SK-N-SH (cell line): ENCODE measurements around the gene MYO10.

Experiments used
- CHD2 ChIP-seq: fragments of 150-350 bp; IDR thresholded peaks from 2 replicates; pipeline ENCODE4 v1.6.1; 2018; ENCODE audit warnings: low read length; ENCODE audit not compliant: partially characterized antibody
- CTCF ChIP-seq: fragments of 200-600 bp; sonication (generic); IDR thresholded peaks from 2 replicates; pipeline ENCODE4 v1.6.1; 2017; ENCODE audit warnings: antibody characterized with exemption, mild to moderate bottlenecking, moderate library complexity
- EP300 ChIP-seq, 2 experiments: IDR thresholded peaks; 2 replicates each; pipeline versions ENCODE4 v1.4.0 to v1.6.1; 2012; ENCODE audit warnings: borderline replicate concordance in 1 of 2, low read depth in 1 of 2, low read length in 1 of 2
- GATA2 ChIP-seq: sonication (generic); formaldehyde crosslinking; IDR thresholded peaks from 2 replicates; pipeline ENCODE4 v1.5.0; 2020; ENCODE audit warnings: mild to moderate bottlenecking, missing genetic modification reagents
- JUND ChIP-seq: IDR thresholded peaks from 2 replicates; pipeline ENCODE4 v1.4.0; 2012
- NFIC ChIP-seq: IDR thresholded peaks from 2 replicates; pipeline ENCODE4 v1.4.0; 2012; ENCODE audit warnings: borderline replicate concordance
- POLR2AphosphoS5 ChIP-seq: IDR thresholded peaks from 2 replicates; pipeline ENCODE4 v1.6.1; 2012; ENCODE audit warnings: low read depth, low read length
- REST ChIP-seq: IDR thresholded peaks from 2 replicates; pipeline ENCODE4 v1.6.1; 2012; ENCODE audit warnings: mild to moderate bottlenecking, low read depth, low read length, moderate library complexity
- RFX5 ChIP-seq: IDR thresholded peaks from 2 replicates; pipeline ENCODE4 v1.6.1; 2012; ENCODE audit warnings: mild to moderate bottlenecking, improper control_type of control experiment, low read length
- SIN3A ChIP-seq: IDR thresholded peaks from 2 replicates; pipeline ENCODE4 v1.6.1; 2012; ENCODE audit warnings: low read depth, mild to moderate bottlenecking, low read length, moderate library complexity, borderline replicate concordance
- USF1 ChIP-seq: IDR thresholded peaks from 2 replicates; pipeline ENCODE4 v1.4.0; 2012; ENCODE audit warnings: low read depth, borderline replicate concordance
- TF ChIP-seq, protein P1 (sequence below): IDR thresholded peaks from 2 replicates; pipeline ENCODE4 v1.4.0; 2012; ENCODE audit warnings: low read depth

- TF ChIP-seq REST = no peak
- no peak for TF ChIP-seq CTCF
- TF ChIP-seq CHD2 = no peak
- no peak for TF ChIP-seq POLR2AphosphoS5
- TF ChIP-seq NFIC = no peak
- TF ChIP-seq SIN3A = no peak
- no peak for TF ChIP-seq EP300 (IDR thresholded peaks at IDR 0.05; ENCODE audit: borderline replicate concordance in 1 of 2, low read depth in 1 of 2, low read length in 1 of 2)
- TF ChIP-seq GATA2 (CRISPR knock-in tag) = no peak
- TF ChIP-seq JUND = no peak
- TF ChIP-seq RFX5 = no peak
- TF ChIP-seq USF1 = no peak
- TF ChIP-seq, protein P1, sequence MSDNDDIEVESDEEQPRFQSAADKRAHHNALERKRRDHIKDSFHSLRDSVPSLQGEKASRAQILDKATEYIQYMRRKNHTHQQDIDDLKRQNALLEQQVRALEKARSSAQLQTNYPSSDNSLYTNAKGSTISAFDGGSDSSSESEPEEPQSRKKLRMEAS = no peak
These were observed 6.7 kb downstream of the MYO10 start for GRCh38 chr5:16929347-16929746.
